Right ventricle myocardium inferior (tissue), 1 donor: ENCODE data around the gene C6orf47. TPM values are rescaled to one million over a fixed set of nuclear protein-coding genes. Genes with fewer than 3 reads are reported as not detected.
"Not testable (repeated sequence)": the region's sequence is repeated elsewhere in the genome, so short reads cannot be mapped to it uniquely, and the experiment has no call there.

Experiments
- ATAC-seq: fragments of 200-7000 bp; cut with Tn5 transposase; one replicate; pipeline ENCODE4 v1.9.1; 2020; ENCODE audit warnings: mild to moderate bottlenecking, moderate library complexity
- DNase-seq: peaks from one replicate; pipeline ENCODE4 v3.0.0; 2021; ENCODE audit errors: missing footprints
- intact Hi-C: fragments of 100-400 bp; cut with DNase I; formaldehyde crosslinking; loops from one replicate; pipeline ENCODE4 v1.11.0; 2022
- long read RNA-seq: library from polyadenylated mRNA; unstranded; transcript quantifications from one replicate; pipeline ENCODE4 v2.0.0, GENCODE V29; 2021
- total RNA-seq: library from RNA; stranded (reverse); fragmentation: NEBNext Ultra II Directional; extraction: Animal tissue kit (Norgen Biotek cat#: 25700); gene quantifications from one replicate; pipeline ENCODE4 v1.2.1, GENCODE V29; 2021
- donor health status: DM: no; HTN: yes; CAD: no; lungs with severe emphysema.

The C6orf47 gene
- 17.0 TPM for total RNA-seq
- long read RNA-seq, transcript C6orf47-202 (1 exons, 2,475 nt) = major isoform, 54 of 54 reads
- long read RNA-seq, partial matches to known transcripts = 0 of 54 reads
- long read RNA-seq, other reads (novel, unspliced or antisense) = 0 of 54 reads

DNA sequence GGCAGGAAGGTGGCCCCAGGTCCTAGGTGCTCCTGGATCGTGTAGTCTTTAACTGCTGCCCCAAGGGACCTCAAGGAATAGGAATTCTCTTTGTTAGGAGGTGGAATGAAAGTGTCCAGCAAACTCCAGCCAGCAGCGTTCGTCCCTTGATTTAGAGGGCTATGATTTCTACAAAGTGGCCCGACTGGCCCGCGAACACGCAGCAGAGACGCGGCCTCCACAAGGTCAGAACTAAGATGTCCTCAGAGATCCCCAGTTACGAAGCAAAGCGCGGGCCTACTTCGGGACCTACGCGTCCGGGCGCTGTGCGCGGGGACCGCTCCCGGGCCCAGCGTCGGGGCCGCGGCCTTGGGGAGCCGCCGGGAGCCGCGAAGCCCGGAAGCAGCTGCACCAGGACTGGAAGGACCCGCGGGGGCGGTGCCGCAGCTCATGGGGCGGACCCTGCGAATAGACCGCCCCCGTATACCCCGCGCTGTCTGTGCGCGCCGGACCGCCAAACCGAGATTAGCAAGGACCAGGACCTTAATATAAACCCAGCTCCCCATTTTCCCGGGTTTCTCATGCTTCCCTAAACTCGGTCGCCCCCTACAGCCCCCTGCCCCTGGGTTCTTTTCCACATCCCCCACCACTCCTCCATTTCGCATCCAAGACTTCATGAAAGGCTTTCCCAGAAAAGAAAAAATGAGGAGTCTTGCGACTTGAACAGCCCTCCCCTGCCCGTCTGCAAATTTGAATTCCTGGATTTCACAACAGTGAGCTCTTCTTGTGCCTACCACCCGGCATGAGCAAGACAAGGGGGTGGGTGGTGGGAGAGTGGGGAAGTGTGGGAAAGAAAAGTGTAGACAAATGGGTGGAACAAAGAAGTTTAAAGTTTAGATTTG, at the start of gene C6orf47:
Gene C6orf47, minus strand, starts transcription at position 398 of the 881 bp plus-strand sequence. CDS start 831 bp downstream, outside the sequence.
- DNase-seq (peak; percentile 94), ATAC-seq (peak; percentile 85)
- intact Hi-C loops = loop anchor here (5.0 to 10.0 kb wide), 2 partner anchors 297 to 514 kb away; partner anchors contain the start of genes AGPAT1, NELFE, RNF5 and SKIC2

DNA sequence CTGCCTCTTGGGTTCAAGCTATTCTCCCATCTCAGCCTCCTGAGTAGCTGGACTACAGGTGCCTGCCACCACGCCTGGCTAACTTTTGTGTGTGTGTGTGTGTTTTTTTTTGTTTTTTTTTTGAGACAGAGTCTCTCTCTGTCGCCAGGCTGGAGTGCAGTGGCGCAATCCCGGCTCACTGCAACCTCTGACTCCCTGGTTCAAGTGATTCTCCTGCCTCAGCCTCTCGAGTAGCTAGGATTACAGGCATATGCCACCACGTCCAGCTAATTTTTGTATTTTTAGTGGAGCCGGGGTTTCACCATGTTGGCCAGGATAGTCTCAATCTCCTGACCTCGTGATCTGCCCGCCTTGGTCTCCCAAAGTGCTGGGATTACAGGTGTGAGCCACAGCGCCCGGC, 48.6 kb upstream of the C6orf47 start:
- DNase-seq, intact Hi-C loops, ATAC-seq: not testable (repeated sequence)

DNA sequence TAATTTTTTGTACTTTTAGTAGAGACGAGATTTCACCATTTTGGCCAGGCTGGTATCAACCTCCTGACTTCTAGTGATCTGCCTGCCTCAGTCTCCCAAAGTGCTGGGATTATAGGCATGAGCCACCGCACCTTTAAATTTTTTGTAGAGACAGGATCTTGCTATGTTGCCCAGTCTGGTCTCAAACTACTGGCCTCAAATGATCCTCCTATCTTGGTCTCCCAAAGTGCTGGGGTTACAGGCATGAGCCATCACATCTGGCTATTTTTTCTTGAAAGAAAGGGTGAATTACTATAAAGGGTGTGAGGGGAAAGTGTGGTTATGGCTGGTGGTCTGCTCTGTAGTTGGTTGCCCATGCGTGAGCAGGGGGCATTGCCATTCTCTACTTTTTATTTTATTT, 47.6 kb upstream of the C6orf47 start:
- intact Hi-C loops = no loop called here
- ATAC-seq = no peak
- DNase-seq = no peak

GRCh38 chr6:31707701-31708100, 47.1 kb upstream of the C6orf47 start:
- no peak for ATAC-seq
- intact Hi-C loops = no loop called here
- no peak for DNase-seq

DNA sequence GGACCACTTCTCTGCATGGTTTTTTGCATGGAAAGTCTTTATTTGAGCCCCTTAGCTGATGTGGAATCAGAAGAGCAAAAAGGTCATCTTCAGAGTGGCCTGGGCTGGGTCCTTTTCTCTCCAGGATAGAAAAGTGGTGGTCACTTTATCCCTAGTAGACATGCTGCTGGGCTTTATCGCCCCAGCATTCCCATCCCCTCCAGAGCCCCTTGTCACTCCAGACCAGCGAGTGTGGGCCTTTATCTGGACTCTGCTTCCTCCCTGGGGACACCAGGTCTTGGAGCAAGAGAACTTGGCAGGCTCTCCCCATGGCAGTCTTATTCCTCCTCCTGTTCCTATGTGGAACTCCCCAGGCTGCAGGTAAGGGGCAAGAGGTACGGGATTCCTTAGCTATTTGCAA, 46.0 kb upstream of the C6orf47 start, which contains the start of gene LY6G6F:
Gene LY6G6F, plus strand, starts transcription at position 268 of the 400 bp plus-strand sequence. Its CDS starts 41 bp downstream, at position 309.
- DNase-seq (no peak), ATAC-seq (no peak)
- intact Hi-C loops = no loop called here

DNA sequence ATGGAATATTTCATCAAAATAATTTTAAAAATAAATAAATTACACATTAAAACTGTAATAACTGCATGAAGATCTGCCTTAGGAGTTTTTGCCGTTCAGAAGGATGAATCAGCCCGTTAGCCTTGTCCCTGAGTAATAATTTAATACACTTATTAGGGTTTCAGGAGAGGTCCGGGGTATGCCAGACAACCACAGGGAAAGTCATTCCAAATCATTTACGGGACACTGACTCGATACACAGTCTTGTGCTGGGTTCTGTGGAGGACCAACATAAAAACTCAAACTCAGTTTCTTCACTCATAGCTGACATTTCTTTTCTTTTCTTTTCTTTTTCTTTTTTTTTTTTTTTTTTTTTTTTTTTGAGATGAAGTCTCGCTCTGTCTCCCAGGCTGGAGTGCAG, 45.4 kb upstream of the C6orf47 start:
- intact Hi-C loops = no loop called here
- ATAC-seq (no peak), DNase-seq (no peak)

DNA sequence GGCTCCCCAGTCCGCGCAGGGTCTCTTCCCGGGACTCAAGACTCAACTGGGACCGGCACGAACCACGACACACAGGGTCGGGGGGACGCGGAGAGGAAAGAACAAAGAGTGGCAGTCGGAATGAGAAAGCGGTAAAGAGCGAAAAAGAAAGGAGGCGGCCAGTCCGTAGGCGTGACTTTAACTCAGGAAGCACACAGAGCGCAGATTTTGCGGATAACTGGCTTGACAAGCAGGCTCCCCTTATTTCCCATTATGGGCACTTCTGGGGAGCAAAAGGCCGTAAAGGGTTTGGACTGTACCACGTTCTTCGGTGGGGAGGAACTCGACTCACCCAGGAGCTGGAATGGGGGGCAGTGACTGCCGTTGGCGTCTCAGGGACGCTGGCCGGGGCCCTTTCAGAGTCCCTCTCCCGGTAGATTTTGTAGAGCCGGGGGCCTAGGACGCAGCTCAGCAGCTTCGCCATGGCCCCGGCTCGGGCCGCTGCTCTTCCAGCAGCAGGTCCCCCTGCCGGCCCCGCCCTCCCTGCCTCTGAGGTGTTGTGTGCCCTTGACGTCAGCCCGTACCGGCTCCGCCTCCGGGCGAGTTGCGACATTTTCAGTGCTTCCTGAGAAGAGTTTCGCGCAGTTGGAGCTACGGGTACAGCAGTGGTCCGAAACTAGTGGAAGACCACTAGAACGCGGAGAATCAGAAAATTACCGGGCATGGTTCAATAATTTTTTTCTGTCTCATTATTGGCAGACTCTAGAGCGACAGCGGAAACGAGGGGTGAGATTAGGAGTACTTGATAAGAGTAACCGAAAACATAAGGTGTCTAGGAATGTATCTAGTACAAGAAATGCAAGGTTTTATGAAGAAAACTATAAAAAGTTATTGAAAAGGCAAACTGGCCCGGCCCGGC, 42.5 kb upstream of the C6orf47 start, which contains the start of gene ABHD16A:
Gene ABHD16A, minus strand, starts transcription at position 506 of the 898 bp plus-strand sequence. Its CDS starts 43 bp downstream, at position 463.
- DNase-seq = peak; percentile 100
- intact Hi-C loops = loop anchor here (2.0 to 5.0 kb wide), 3 partner anchors 28 to 81 kb away; partner anchors contain the start of genes CSNK2B and PRRC2A
- ATAC-seq = peak; percentile 98

DNA sequence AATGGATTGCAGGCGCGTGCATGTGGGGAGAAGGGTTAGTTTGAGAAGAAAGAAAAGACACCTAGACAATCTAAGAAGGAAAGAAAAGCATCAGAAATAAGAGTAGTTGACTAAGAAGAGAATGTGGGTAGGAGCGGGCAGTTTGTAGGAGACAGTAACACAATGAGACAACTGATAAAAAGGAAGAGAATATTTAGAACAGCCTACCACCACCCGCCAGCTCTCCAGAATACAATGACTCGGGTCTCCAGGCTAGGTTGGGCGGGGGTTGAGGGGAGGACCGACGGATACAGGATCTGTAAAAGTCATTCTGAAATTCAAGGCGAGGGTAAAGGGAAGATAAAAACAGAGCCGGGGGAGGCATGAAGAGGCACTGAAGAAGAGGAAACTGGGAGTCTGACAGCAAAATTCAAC, 41.8 kb upstream of the C6orf47 start:
- intact Hi-C loops = loop anchor here (2.0 to 5.0 kb wide), 3 partner anchors 28 to 80 kb away; partner anchors contain the start of genes CSNK2B and PRRC2A
- ATAC-seq (peak; percentile 9), DNase-seq (no peak)

- DNase-seq (no peak), ATAC-seq (no peak)
- intact Hi-C loops = loop anchor here (2.0 to 5.0 kb wide), 3 partner anchors 29 to 80 kb away; partner anchors contain the start of genes CSNK2B and PRRC2A
Observed at GRCh38 chr6:31701666-31702404, 41.3 kb upstream of the C6orf47 start.

DNA sequence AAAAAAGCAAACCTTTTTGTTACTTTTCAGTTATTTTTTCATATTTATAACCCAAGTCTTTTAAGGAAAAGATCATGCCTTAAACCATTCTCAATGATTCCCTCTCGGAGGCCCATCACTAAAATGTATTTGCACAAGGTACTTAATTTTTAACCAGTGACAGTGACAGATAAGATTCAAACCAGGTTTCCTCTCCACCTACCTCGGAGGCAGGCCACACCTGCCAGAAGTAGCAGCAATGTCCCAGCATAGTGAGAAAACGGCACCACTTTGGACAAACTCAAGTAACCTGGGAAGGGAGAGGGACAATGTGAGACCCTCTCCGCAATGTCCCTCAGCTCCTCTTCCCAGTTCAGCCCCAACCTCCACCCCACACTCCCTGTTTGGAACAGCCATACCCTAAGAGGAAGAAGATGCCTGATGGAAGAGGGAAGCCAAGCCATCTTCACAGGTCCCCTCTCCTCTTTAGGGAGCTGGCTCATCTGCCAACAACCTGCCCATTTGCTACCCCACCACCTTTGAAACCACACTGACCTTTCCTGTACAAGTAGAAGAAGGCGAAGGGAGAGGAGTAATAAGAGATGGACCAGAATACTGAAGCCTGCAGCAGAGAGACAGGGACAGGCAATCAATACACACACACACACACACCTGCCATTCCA, 40.3 kb upstream of the C6orf47 start:
- ATAC-seq (no peak), DNase-seq (no peak)
- intact Hi-C loops = loop anchor here (5.0 kb wide), 1 partner anchor 79 kb away; the partner anchor contains the start of gene PRRC2A

GRCh38 chr6:31697555-31697954, 37.0 kb upstream of the C6orf47 start:
- intact Hi-C loops = no loop called here
- no peak for ATAC-seq
- DNase-seq = no peak

DNA sequence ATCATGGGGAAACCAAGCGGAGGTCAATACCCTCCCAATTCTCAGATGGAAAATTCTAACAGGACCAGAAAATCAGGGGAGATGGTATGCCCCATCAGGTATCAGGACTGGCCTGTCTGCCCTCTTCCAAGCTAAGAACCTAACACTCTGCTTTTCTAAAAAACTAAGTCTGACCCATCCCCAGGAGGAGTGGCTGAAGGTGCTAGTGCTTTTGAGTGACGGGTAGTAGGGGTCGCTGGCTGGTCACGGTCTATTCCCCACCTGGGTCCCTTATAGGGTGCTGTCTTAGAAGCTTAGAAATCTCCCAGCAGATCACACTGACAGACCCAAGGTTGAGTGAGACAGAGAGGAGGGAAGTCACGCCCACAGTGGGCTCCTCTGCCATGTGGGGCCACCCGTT, 33.0 kb upstream of the C6orf47 start:
- intact Hi-C loops = no loop called here
- no peak for DNase-seq
- no peak for ATAC-seq

- ATAC-seq = no peak
- intact Hi-C loops = no loop called here
Observed at GRCh38 chr6:31692886-31693285, 32.3 kb upstream of the C6orf47 start.

DNA sequence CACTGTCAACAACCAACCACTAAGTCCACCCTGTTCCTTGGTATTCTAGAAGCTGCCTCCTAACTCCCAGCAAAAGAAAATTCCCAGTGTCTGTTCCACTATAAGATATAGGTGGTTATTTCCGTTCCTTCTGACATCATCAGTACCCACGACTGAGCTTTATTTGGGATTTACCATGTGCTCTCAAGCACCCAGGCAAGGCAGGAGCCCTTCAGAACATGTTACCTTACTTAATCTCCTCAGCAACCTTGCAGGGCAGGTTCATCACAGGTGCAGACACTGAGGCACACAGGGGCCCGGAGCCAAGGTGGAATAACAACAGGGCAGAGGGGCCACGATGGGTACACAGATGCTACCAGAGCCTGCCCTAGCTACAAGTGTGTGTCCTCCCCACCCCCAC, 31.8 kb upstream of the C6orf47 start:
- intact Hi-C loops = no loop called here
- DNase-seq (no peak), ATAC-seq (no peak)

More at GRCh38 chr6:31692886-31693285, 32.3 kb upstream of the C6orf47 start:
- DNase-seq = no peak

DNA sequence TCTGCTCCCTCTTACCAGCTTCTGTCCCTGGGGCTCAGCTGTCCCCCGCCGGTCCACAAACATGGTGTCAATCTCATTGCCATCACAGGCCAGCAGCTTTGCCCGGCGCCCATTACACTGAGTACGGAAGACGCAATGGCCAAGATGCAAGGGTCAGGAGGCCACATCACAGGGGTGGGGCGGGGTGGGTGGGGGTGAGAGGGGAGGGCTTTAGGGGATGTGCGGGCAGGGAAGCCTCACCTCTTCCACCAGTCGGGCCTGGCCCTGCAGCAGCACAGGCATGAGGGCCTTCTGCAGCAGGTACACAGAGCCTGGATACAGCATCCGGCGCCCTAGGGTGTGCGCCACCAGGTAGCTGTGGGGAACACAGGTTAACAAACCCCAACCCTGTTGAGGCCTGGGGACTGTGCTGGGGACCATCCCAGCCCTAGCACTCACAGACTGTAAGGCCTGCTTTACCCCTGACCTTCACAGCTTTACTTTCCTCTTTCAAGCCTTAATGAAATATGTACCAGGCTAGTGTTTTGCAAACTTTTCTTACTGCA, 31.1 kb upstream of the C6orf47 start:
- DNase-seq (no peak), ATAC-seq (no peak)
- intact Hi-C loops = no loop called here

- DNase-seq = no peak
- no peak for ATAC-seq
- intact Hi-C loops = no loop called here
Observed at GRCh38 chr6:31691078-31691463, 30.5 kb upstream of the C6orf47 start.
